ENCODE results near the gene FXYD7.

DNA sequence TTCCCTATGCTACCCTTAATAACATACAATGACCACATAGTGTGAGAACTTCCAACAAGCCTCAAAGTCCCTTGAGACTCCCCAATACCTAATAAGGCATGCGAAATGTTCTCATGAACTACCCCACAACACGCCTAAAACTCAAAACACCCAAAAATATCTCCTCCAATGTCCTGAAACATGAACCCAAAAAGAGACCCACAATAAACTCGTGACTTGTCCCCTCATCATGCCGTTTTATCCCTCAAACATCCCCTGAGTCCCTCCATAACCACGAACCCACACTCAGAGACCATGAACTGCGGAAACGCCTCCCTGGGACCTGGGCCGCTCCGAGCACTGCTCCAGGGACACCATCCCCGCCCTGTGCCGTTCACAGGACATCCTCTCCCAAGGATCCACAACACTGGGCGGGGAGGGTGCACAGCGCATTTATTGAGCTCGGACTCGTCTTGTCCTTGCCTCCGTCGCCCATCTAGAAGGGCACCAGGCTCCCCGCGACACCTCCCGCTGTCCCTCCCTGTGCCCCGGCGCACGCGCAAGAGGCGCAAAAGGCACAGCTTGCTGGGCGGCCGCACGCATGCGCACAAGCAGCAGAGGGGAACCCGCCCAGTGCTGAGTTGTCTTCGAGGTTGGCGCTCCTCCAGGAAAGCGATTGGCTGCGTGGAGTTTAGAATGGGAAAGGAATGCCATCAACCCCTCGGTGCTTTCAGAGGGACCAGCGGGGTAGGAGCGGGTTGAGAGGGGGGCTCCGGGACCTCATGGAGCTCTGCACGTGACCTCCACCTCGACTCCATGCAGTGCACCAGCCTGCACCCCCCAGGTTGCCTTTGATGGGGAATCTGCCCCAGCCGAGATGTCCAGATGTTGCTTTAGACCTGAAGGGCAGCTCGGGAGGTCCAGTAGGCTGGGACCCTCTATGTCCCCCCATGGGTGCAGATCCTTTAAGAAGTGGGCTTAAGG lies 18.7 kb upstream of the FXYD7 start:
- no peak for TF ChIP-seq POLR2AphosphoS5 (IDR thresholded peaks at IDR 0.05; ENCODE audit: low read depth, low read length)
- no peak for TF ChIP-seq REST (IDR thresholded peaks at IDR 0.05; ENCODE audit: insufficient read depth in 1 of 2, low read depth in 2 of 2, low read length in 2 of 2)
- no peak for TF ChIP-seq TAF1 (IDR thresholded peaks at IDR 0.05; ENCODE audit: borderline replicate concordance, insufficient read depth, low read length)
- no peak for TF ChIP-seq SIN3A (IDR thresholded peaks at IDR 0.05; ENCODE audit: borderline replicate concordance, insufficient read depth, low read length)
